ENCODE results near the gene KRT16.
A peak's percentile ranks its signal among the peaks of the same experiment; 100 is the strongest.
"Not testable (repeated sequence)": the region's sequence is repeated elsewhere in the genome, so short reads cannot be mapped to it uniquely, and the experiment has no call there.

KRT16 gene

GRCh38 chr17:41614767-41615166 lies 2.2 kb upstream of the KRT16 start:
- not testable (repeated sequence) for DNase-seq (ENCODE audit: low spot score)

- DNase-seq (ENCODE audit: low spot score), result no peak
These were observed 1.5 kb upstream of the KRT16 start for GRCh38 chr17:41614098-41614497.

DNA sequence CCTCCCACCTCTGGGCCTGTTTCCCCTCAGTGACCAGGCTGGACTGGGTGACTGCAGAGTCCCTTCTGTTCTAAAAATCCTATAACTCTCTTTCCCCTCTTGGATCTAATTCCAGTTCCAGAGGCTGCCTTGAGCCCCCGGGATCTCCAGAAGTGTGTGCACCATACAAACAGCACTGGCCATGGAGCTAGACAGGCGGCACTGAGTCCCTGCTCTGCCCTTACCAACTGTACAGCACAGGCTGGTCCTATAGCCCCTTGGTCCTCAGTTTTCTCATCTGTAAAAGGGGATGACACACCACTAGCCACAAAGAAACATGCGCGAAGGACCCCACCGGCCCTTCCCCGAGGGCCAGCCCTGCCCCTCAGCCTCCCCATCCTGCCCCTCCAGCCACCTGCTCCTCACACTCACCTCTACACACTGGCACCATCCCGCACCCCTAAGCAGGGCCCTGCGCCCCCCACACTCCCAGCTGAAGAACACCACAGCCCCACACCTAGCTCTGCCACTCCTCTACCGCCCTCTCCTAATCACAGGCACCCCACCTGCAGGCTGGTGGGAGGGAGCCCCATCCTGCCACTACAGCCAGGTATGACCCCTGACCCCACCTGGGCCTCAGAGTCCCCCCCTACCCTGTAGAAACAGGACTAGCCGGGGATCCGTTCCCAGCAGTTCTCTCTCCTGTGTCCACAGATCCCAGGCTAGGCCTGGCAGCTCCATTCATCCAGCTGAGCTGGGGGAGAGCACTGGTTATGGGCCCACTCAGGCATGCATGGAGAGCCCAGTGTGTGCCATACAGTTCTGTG lies 913 bp upstream of the KRT16 start:
- DNase-seq (ENCODE audit: low spot score), result no peak

- no peak for DNase-seq (ENCODE audit: low spot score)
These were observed 1.5 kb downstream of the KRT16 start for GRCh38 chr17:41610965-41611640.

GRCh38 chr17:41610061-41610517 lies 2.5 kb downstream of the KRT16 start:
- DNase-seq (ENCODE audit: low spot score), result not testable (repeated sequence)

- DNase-seq (ENCODE audit: low spot score), result not testable (repeated sequence)
These were observed 5.6 kb downstream of the KRT16 start for GRCh38 chr17:41606930-41607329.

- DNase-seq (ENCODE audit: low spot score), result peak; percentile 37
These were observed 10.0 kb downstream of the KRT16 start for GRCh38 chr17:41602524-41602923.

- no peak for DNase-seq (ENCODE audit: low spot score)
These were observed 12.2 kb downstream of the KRT16 start for GRCh38 chr17:41600318-41600717.

GRCh38 chr17:41599680-41600079 lies 12.9 kb downstream of the KRT16 start:
- DNase-seq (ENCODE audit: low spot score), result peak; percentile 39

DNA sequence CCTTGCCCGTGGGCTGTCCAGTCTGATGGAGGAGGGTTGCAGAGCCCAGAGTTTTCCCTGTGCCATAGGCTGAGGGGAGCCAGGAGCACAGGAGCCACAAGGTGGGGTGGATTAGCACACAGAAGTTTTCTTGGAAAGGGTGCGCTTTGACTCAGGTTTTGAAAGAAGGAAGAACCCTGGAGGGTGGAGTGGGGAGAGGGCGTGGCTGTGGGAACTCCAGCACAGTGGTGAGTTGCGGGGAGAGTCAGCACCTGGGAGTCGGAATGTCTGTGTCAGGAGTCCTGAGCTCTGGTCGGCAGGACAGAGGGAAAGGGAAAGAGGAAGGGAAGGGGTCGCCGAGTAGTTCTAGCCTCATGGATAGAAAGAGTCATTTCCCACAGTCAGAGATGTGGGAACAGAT lies 17.0 kb downstream of the KRT16 start:
- no peak for DNase-seq (ENCODE audit: low spot score)

GRCh38 chr17:41594363-41594915 lies 18.1 kb downstream of the KRT16 start:
- DNase-seq (ENCODE audit: low spot score), result no peak

- no peak for DNase-seq (ENCODE audit: low spot score)
These were observed 19.1 kb downstream of the KRT16 start for GRCh38 chr17:41593306-41593981.

GRCh38 chr17:41592601-41593305 lies 19.8 kb downstream of the KRT16 start:
- DNase-seq (ENCODE audit: low spot score), result no peak

DNA sequence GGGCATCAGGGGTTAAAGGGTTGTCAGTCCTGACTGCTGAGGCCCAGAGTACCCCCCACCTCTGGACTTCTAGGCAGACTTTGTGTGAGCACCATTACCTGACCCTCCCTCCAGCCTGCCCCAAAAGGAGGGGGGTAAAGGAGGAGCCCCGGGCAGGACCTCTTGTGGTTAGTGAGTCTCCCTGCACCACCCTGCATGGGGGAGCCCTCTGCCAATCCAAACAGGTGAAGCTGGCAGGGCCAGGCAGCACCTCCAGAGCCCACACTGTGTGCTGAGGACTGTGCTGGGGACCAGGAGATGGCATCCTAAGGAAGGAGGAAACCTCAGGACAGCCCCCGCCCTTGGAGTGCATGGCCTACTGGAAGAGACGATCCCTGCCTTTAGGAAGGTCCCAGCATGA lies 23.3 kb downstream of the KRT16 start:
- DNase-seq (ENCODE audit: low spot score), result no peak

- DNase-seq (ENCODE audit: low spot score), result no peak
These were observed 24.3 kb downstream of the KRT16 start for GRCh38 chr17:41588126-41588810.

DNA sequence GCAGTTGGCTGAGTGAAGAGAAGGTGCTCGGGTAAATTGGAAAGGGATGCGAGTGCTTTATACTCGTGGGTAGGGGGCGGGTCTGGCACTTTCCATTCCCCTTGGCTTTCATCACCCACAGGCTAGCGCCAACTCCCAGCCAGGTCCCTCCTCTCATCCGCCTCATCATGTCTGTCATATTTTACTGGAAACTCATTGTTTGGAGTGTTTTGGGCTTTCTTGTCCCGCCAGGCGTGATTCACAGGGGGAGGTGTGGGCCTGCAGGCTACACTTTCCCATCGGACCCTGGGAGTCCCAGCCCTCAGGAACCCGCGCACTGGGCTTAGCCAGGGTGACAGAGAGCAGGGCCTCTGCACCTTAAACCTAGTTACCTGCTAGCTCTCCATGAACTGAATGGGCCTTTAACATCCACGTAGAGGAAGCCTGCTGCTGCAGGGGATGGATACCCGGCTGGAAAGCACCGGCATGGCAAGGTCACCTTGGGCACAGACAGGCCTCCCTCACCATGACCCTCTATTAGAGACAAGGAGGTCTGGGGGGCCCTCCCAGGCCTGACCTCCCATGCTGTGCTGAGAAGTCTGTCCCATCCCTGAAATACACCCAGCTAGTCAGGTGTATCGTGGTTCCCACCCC lies 25.6 kb downstream of the KRT16 start, which contains the start of gene KRT14:
Gene KRT14 (minus strand): TSS at position 33 of the 633 bp plus-strand sequence. CDS start 61 bp downstream, outside the sequence.
- no peak for DNase-seq (ENCODE audit: low spot score)

- DNase-seq (ENCODE audit: low spot score), result no peak
These were observed 27.1 kb downstream of the KRT16 start for GRCh38 chr17:41585301-41586056.

DNA sequence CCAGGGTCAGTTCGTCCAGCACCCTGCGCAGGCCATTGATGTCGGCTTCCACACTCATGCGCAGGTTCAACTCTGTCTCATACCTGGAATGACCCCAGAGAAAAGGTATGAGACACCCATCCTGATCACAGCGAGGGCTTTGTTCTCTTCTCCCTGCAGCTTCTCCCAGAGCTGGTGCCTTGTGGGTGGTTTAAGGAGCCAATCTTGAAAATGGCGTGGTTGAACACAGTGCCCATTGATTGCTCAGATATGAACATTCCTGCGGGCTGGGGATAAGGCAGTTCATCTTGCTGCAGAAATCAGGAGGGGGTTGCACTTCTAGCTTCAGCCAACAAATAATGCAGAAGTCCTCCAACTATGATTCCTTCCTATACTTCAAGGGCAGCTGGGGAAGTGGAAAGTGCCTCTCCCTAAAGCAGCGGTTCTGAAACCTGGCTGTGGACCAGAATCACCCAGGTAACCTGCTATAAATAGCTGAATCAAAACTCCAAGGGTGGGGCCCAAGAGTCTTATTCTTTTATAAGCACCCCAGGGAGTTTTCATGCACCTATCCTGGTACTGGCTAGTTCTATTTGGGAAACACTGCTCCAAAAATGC lies 28.1 kb downstream of the KRT16 start:
- not testable (repeated sequence) for DNase-seq (ENCODE audit: low spot score)

Data from SW480 (cell line).